AG10803 (cell line): Measurements from ENCODE around the gene CHAC2.
"Not testable (repeated sequence)": the region's sequence is repeated elsewhere in the genome, so short reads cannot be mapped to it uniquely, and the experiment has no call there.

ENCODE experiments used
- DNase-seq: peaks from one replicate; pipeline ENCODE4 v3.0.0; 2010; ENCODE audit warnings: low read depth
- H3K4me3 ChIP-seq: 2 replicates; pipeline ENCODE4 v1.5.1; 2011; ENCODE audit warnings: mild to moderate bottlenecking, low read length, control low read depth
- CTCF ChIP-seq: conservative IDR thresholded peaks from 2 replicates; pipeline ENCODE4 v1.5.1; 2011; ENCODE audit warnings: mild to moderate bottlenecking, low read length, control low read depth, inconsistent platforms

Gene CHAC2

GRCh38 chr2:53818854-53819435, 51.3 kb downstream of the CHAC2 start:
- DNase-seq, result no peak
- no peak for TF ChIP-seq CTCF
- no peak overlapping the region for H3K4me3 ChIP-seq

DNA sequence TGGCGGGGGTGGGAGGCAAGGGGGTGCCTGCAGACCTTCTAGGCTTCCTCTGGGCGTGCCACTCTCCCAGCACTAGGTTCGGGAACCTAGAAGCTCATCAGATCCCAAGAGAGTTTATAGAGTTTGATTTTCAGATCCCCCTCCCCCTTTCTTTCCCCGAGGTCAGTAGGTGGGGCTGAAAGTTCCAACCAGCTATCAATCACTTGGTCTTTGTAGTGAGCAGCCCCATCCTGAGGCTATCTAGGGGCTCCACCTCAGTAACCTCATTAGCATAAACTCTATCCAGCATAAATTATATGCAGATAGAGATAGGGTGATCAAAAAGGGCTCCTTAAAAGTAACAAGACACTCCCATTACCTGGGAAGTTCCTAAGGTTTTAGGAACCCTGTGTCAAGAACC, 52.0 kb downstream of the CHAC2 start:
- DNase-seq, result no peak
- H3K4me3 ChIP-seq, result no peak overlapping the region
- no peak for TF ChIP-seq CTCF

GRCh38 chr2:53820048-53820447, 52.4 kb downstream of the CHAC2 start:
- DNase-seq, result no peak
- H3K4me3 ChIP-seq, result no peak overlapping the region
- no peak for TF ChIP-seq CTCF

DNA sequence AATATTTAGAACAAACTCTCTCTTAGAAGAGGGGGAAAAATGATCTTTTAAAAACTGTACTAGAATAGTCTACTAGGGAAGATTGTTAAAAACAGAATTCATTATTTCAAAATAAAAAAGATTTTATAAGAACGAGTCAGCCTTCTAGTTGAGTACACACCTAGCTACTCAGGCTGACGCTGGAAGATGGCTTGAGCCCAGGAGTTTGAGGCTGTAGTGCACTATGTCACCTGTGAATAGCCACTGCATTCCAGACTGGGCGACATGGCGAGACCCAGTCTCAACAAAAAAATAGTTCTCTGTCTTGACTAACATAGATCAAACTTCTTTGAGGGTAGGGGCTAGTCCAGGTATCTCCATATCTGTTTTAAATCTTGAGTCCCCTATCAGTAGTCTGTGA, 53.1 kb downstream of the CHAC2 start:
- no peak for DNase-seq
- TF ChIP-seq CTCF, result no peak
- H3K4me3 ChIP-seq, result no peak overlapping the region

DNA sequence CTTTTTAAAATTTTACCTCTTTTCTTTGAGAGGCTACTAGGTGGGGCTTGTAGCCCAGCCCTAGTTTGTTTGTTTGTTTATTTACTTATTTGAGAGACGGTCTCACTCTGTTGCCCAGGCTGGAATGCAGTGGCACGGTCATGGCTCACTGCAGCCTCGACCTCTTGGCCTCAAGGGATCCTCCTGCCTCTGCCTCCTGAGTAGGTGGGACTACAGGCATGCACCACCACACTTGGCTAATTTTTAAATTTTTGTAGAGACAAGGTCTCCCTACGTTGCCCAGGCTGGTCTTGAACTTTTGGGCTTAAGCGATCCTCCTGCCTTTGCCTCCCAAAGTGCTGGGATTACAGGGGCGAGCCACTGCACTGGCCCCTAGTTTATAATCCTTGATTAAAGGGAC, 54.2 kb downstream of the CHAC2 start:
- DNase-seq, result no peak
- no peak for TF ChIP-seq CTCF

GRCh38 chr2:53823639-53824038, 56.0 kb downstream of the CHAC2 start:
- not testable (repeated sequence) for DNase-seq, H3K4me3 ChIP-seq

More for the DNA sequence above, 54.2 kb downstream of the CHAC2 start:
- no peak overlapping the region for H3K4me3 ChIP-seq
